ENCODE results near the gene PALMD. TPM values are rescaled to one million over a fixed set of nuclear protein-coding genes. Genes with fewer than 3 reads are reported as not detected.

The PALMD gene
- total and polyA plus RNA-seq, 2 experiments from 2014 or later = 14.0 to 18.5 TPM

DNA sequence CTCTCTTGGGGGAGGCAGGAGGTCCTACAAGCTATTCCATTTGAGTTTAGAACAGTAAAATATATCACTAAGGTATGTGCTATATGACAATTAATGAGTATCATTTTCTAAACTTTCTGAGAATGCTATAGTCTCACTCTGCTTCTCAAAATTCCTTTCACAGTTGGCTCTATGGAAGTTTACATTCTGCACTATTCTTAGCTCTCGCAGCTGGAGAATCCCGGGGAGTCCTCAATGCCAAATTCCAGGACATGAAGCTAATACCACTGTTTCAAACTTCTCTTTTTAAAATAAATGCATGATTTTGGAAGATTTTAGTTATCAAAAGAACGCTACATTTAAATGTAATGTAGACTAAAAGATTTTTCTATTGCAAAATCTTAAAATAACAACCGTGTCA lies 22.4 kb upstream of the PALMD start:
- WGBS (ENCODE audit: low lambda C conversion rate, missing lambda C conversion rate) = 83% methylated on average over 4 of the region's 4 CpGs

DNA sequence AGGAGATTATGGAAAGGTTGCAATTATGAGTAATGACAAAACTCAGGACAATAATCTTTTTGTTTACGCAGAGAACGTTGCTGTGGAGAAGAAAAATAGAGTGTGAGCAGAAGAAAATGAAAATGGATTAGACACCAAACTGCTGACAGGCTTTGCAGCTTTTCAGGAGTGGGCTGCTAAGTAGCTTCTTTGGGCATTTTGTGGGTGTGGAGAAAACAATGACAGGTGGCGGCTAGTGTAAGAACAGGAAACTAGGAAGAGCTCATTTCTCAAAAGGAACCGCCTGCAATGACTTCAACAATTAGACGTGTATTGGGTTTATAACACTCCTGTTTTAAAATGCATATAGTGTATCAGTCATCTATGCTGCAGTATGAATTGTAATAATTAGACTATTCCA lies 18.3 kb upstream of the PALMD start:
- no peaks in the 10 kb centered on the region for H4K20me1 ChIP-seq (ENCODE audit: insufficient read depth, poor library complexity, severe bottlenecking)
- no peak overlapping the region for H3K27ac ChIP-seq
- H3K4me2 ChIP-seq = no peak overlapping the region
- H3K4me1 ChIP-seq (ENCODE audit: insufficient read depth) = no peaks in the 10 kb centered on the region
- H3K9me2 ChIP-seq (replicated peaks; ENCODE audit: insufficient read depth) = no peaks in the 10 kb centered on the region
- H2AFZ ChIP-seq = no peak overlapping the region
- DNase-seq (ENCODE audit: low spot score) = no peak
- no peaks in the 10 kb centered on the region for H3K27me3 ChIP-seq
- no peak for TF ChIP-seq EZH2 (IDR thresholded peaks at IDR 0.05; ENCODE audit: borderline replicate concordance)
- TF ChIP-seq CTCF (IDR thresholded peaks at IDR 0.05; ENCODE audit: poor library complexity) = no peak
- TF ChIP-seq EZH2phosphoT487 (IDR thresholded peaks at IDR 0.05; ENCODE audit: low read depth, severe bottlenecking, unreplicated experiment) = no peak
- H3K36me3 ChIP-seq (replicated peaks; ENCODE audit: insufficient read depth, low read depth) = no peaks in the 10 kb centered on the region
- no peak overlapping the region for H3K4me3 ChIP-seq
- H3K79me2 ChIP-seq = no peaks in the 10 kb centered on the region
- WGBS (ENCODE audit: low lambda C conversion rate, missing lambda C conversion rate) = 75% methylated on average over 5 of the region's 5 CpGs
- no peaks in the 10 kb centered on the region for H3K9me3 ChIP-seq (ENCODE audit: low read depth)

More for the DNA sequence above, 22.4 kb upstream of the PALMD start:
- H3K9me3 ChIP-seq (ENCODE audit: low read depth) = no peaks in the 10 kb centered on the region
- H3K4me3 ChIP-seq = no peak overlapping the region
- H2AFZ ChIP-seq = no peak overlapping the region
- no peak for DNase-seq (ENCODE audit: low spot score)
- no peak for TF ChIP-seq EZH2 (IDR thresholded peaks at IDR 0.05; ENCODE audit: borderline replicate concordance)
- H3K27ac ChIP-seq = no peak overlapping the region
- H3K27me3 ChIP-seq = no peaks in the 10 kb centered on the region
- no peaks in the 10 kb centered on the region for H3K79me2 ChIP-seq
- no peak overlapping the region for H3K4me2 ChIP-seq
- no peaks in the 10 kb centered on the region for H3K9me2 ChIP-seq (replicated peaks; ENCODE audit: insufficient read depth)
- no peaks in the 10 kb centered on the region for H3K4me1 ChIP-seq (ENCODE audit: insufficient read depth)
- no peaks in the 10 kb centered on the region for H3K36me3 ChIP-seq (replicated peaks; ENCODE audit: insufficient read depth, low read depth)
- no peaks in the 10 kb centered on the region for H4K20me1 ChIP-seq (ENCODE audit: insufficient read depth, poor library complexity, severe bottlenecking)

DNA sequence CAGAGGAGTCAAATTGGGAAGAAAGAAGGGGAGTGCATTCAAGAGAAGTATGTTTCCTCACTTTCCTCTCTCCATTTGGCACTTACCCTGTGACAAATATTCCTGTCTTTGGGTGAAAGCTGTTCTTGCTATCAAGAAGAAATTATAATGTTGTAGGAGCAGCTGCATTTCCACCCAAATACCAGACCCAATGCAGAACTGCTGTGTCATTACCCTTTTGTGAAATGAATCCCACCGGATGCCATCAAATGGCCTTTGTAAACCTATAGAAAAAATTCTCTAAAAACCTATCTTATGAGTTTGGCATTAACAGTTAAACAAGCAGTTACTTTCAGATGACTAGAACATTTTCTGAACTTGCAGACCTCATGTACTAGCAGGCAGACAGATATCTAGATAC lies 16.7 kb upstream of the PALMD start:
- Histone ChIP-seq H3K27me3 (no peaks in the 10 kb centered on the region), H3K4me3 (no peak overlapping the region), H3K36me3 (replicated peaks; ENCODE audit: insufficient read depth, low read depth) (no peaks in the 10 kb centered on the region), H4K20me1 (ENCODE audit: insufficient read depth, poor library complexity, severe bottlenecking) (no peaks in the 10 kb centered on the region), H3K9me3 (ENCODE audit: low read depth) (no peaks in the 10 kb centered on the region), H2AFZ (no peak overlapping the region), H3K27ac (no peak overlapping the region), H3K79me2 (no peaks in the 10 kb centered on the region), H3K4me2 (no peak overlapping the region), H3K9me2 (replicated peaks; ENCODE audit: insufficient read depth) (no peaks in the 10 kb centered on the region), H3K4me1 (ENCODE audit: insufficient read depth) (no peaks in the 10 kb centered on the region)
- WGBS (ENCODE audit: low lambda C conversion rate, missing lambda C conversion rate) = 71% methylated on average over 1 of the region's 1 CpG
- no peak for DNase-seq (ENCODE audit: low spot score)
- TF ChIP-seq EZH2phosphoT487 (IDR thresholded peaks at IDR 0.05; ENCODE audit: low read depth, severe bottlenecking, unreplicated experiment) (no peak), CTCF (IDR thresholded peaks at IDR 0.05; ENCODE audit: poor library complexity) (no peak)

DNA sequence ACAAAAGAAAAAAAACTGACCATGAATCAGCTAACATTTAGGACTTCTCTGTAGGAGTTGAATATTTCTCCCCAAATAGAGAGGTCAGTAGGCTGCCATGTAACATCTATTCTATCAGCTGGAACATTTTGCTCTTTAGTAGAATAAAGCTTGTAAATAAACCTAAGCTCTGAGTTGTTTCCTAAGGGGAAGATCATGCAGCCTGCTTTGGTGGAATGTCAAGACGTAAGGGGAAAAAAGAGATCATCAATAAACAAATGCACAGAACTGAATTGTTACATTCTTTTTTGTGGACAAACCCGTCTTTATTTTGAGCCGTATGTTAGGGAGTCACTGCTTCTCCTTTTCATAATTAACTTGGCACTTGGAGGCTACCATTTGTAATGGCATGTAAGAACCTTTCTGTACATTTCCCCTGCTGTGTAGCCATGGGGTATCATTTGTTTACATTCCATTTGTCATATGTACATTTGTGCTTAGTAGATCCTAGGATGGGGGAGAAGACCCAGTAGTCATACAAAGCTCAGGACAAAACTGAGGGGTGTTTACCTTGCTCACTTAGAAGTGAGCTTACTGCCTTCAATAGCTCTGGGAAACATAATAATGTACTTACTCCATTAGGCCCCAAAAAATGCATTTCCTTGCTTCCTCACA lies 10.8 kb upstream of the PALMD start:
- no peaks in the 10 kb centered on the region for H3K4me1 ChIP-seq (ENCODE audit: insufficient read depth)
- no peaks in the 10 kb centered on the region for H3K27me3 ChIP-seq
- no peak overlapping the region for H3K4me3 ChIP-seq
- no peaks in the 10 kb centered on the region for H3K9me2 ChIP-seq (replicated peaks; ENCODE audit: insufficient read depth)
- WGBS (ENCODE audit: low lambda C conversion rate, missing lambda C conversion rate) = 78% methylated on average over 3 of the region's 3 CpGs
- no peak overlapping the region for H2AFZ ChIP-seq
- TF ChIP-seq EZH2phosphoT487 (IDR thresholded peaks at IDR 0.05; ENCODE audit: low read depth, severe bottlenecking, unreplicated experiment) (no peak), EZH2 (IDR thresholded peaks at IDR 0.05; ENCODE audit: borderline replicate concordance) (no peak), CTCF (IDR thresholded peaks at IDR 0.05; ENCODE audit: poor library complexity) (no peak)
- H4K20me1 ChIP-seq (ENCODE audit: insufficient read depth, poor library complexity, severe bottlenecking) = no peaks in the 10 kb centered on the region
- H3K9me3 ChIP-seq (ENCODE audit: low read depth) = no peaks in the 10 kb centered on the region
- H3K4me2 ChIP-seq = no peak overlapping the region
- no peaks in the 10 kb centered on the region for H3K36me3 ChIP-seq (replicated peaks; ENCODE audit: insufficient read depth, low read depth)
- no peaks in the 10 kb centered on the region for H3K79me2 ChIP-seq
- DNase-seq (ENCODE audit: low spot score) = no peak
- no peak overlapping the region for H3K27ac ChIP-seq

Data from hepatocyte (in vitro differentiated cells).